Head of caudate nucleus (tissue), 42 donors: Measurements from ENCODE around the gene FAIM.
"Not testable (repeated sequence)": the region's sequence is repeated elsewhere in the genome, so short reads cannot be mapped to it uniquely, and the experiment has no call there.

Source experiments
- DNase-seq, 42 donors: peaks; one replicate each; pipeline versions ENCODE4 v3.0.0 to v3.0.0-alpha.2; 2020 to 2021; ENCODE audit warnings: mixed read lengths in 7 of 42
- intact Hi-C: fragments of 100-400 bp; cut with DNase I; formaldehyde crosslinking; loops from one replicate; pipeline ENCODE4 v1.15.0; 2022

FAIM gene

DNA sequence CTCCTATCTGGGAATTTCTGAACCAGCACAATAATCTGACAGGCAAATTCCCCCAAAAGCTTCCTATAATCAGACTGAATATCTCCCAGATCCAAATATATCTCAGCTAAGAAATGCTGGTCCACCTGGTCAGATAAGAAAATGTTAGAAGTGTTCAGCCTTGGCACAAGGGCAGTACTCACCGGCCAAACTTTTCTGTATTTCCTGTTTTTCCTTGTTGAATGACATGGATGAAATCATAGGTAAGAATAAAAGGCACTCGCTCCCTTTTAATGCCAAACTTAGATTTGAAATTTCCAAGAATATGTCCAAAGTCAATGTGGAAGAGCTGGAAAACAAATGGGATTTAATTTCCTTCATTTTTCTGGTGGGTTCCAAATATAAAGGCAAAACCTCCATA lies 48.9 kb downstream of the FAIM start:
- intact Hi-C loops = no loop called here

DNA sequence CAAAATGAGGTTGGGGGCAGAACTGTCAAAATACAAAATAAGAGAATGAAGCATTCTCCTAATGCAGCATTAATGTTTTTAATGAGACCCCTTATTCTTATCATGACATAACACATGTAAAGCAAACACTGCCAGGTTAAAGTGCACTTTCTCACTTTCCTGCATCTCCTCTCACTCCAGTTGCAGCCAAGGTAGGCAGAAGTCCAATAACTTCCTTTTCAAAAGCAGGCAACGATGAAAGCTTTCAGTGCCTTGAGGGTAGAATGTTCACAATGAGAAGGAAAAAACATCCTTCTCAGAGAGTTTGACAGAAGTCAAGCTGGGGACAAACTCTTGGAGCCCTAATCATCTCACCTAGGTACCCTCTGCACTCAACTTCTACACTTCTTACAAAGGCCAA lies 59.5 kb downstream of the FAIM start:
- no peak for DNase-seq
- intact Hi-C loops = no loop called here

More for the DNA sequence above, 48.9 kb downstream of the FAIM start:
- DNase-seq = no peak

DNA sequence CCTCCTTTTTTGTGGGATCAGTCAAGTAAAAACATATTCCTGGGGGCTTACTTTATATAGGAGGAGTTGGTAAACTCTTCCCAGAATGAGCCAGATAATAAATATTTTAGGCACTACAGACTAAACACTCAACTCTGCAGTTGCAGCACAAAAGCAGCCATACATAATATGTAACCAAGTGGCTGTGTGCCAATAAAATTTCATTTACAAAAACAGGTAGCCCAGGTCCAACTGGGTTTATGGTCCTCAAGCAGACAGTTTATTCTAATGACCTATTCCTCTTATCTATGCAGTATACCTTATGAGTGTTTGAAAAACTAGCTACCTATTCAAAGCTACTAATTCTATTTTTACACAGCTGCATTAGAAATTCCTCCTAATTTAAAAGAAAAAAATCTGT lies 61.8 kb downstream of the FAIM start:
- intact Hi-C loops = no loop called here
- DNase-seq = no peak

DNA sequence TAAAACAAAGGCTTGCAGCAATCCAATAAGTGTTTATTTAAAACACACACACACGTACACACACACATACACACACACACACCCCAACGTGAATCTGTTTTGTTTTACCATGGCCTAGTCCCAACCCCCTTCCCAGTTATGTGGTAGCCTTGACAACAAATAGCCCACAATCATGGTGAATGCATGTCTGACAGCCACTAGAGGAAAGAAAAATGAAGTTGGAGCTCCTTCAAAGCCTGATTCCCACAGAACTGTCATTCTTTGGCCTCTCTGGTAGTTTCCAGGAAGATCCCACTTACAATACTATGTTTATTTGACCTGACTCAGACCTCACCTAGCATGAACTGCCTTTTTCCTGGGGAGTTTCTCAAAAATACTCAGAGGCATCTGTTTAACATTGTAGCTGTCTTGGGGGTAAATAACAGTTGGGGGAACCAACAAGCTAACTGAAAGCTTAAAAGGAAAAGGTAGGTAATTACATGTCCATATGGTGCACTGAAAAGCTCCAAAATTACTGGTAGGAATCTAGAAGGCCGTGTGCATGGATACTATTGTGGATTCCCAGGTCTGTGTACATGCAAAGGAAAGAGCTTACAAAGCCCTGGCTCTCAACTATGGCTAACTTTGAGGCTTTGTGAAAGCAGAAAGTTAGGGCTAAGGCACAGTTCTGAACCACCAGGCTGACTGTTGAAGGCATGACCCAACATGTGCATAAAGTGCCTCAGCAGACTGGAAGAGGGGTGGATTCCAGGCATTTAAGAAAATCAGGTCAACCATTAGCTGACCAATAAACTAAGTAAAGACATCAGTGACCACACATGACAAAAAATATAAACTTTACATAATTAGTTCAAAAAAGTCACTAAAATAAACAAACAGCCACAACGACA lies 65.3 kb downstream of the FAIM start:
- intact Hi-C loops = no loop called here
- no peak for DNase-seq

DNA sequence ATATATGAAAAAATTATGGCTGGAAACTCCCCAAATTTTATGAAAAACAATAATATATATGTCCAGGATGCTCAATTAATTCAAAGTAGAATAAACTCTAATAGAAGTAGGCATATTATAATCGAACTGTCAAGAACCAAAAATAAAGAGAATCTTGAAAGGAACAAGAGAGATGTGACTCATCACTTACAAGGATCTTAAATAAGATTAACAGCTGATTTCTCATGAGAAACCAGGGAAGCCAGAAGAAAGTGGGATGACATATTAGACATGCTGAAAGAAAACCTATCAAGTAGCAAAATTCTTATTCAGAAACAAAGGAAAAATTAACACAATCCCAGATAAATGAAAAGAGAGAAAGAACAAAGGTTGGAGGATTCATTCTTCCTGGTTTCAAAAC lies 66.8 kb downstream of the FAIM start:
- intact Hi-C loops = no loop called here
- no peak for DNase-seq

DNA sequence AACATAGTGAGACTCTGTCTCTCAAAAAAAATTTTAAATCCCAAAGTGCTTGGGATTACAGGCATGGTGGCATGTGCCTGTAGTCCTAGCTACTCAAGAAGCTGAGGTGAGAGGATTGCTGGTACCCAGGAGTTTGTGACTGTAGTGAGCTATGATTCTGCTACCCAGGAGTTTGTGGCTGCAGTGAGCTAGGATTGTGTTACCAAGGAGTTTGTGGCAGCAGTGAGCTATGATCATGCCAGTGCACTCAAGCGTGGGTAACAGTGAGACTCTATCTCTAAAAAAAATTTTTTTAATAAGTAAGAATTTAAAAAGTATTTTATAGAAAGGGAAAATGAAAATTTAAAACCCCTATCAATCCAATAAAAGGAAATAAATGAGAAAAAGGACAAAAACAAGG lies 69.5 kb downstream of the FAIM start:
- DNase-seq = no peak
- intact Hi-C loops = no loop called here

DNA sequence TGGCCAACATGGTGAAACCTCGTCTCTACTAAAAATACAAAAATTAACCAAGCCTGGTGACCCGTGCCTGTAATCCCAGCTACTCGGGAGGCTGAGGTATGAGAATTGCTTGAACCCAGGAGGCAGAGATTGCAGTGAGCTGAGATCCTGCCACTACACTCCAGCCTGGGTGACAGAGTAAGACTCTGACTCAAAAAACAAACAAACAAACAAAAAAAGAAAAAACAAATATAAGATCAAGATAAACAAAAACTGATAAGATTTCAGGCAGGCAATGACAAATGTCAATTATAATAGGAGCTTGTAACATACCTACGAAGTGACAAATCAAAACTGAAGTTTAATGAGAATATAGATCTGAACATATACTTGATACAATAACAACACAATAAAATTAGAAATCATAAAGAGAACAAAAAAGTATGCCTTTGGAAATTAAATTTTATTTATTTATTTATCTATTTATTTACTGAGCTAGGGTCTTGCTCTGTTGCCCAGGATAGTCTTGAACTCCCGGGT lies 70.4 kb downstream of the FAIM start:
- no peak for DNase-seq
- intact Hi-C loops = no loop called here

DNA sequence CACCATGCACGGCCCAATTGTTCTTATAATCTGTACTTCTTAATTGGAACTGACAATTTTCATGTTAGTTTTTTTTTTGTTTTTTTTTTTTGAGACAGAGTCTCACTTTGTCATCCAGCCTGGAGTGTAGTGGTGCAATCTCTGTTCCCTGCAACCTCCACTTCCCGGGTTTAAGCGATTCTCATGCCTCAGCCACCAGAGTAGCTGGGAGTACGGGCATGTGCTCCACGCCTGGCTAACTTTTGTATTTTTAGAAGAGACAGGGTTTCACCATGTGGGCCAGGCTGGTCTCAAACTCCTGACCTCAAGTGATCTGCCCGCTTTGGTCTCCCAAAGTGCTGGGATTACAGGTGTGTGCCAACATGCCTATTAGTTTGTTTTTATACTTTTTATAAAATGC lies 72.4 kb downstream of the FAIM start:
- intact Hi-C loops, DNase-seq: not testable (repeated sequence)

DNA sequence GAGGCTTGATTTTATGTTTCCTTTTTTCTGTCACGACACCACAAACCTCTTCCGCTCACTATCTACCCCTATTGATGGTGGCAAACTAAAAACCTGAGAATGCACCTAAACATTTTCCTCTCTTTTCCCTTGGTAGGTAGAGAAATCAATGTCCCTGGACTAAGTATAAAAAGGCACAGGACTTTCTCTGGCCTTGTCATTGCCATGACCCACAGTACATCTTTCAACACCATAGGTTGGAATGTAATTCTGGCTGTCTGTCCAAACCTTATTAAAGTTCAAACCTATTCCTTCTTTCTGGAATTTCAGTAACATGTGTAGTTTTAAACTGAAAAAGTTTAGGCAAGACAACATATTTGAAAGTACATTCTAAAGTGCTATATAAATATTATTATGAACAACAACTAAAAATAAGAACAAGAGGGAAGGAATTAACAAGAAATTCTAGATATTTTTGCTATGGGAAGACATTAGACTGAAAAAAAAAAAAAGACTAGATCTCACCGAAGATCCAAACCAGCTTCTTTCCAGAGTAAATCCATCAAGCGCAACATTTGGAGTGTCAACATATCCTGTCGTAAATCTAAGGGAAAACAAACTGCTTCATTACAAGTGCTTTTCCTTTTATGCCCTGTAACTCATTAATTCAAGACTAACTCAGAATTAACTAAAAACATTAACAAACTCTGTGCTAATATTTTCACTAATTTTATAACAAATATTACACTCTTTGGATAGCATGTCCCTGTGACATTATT lies 73.1 kb downstream of the FAIM start:
- no peak for DNase-seq
- intact Hi-C loops = no loop called here

DNA sequence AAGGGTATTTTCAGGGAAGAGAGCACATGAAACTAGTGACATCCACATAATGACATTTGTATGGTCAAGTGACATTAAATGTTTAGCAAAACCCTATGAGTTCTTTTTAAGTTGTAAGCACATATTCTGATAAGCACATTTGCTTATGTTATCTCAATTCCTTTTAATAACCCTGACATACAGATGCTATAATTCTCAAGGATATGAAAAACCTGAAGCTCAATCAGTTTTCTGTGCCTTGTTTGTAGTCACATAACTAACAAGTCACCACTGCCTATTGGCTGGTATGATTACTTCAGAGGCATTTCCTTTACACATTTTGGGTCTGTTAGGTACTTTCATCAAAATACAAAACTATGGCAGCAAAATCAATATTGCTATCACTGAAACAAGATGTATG lies 74.1 kb downstream of the FAIM start:
- DNase-seq = no peak
- intact Hi-C loops = no loop called here
